CD4-positive, alpha-beta T cell treated with Interleukin-15 for 1 hour (primary cell): Measurements from ENCODE around the gene HIVEP1.
"Not testable (repeated sequence)": the region's sequence is repeated elsewhere in the genome, so short reads cannot be mapped to it uniquely, and the experiment has no call there.

ENCODE experiments used
- DNase-seq: peaks from one replicate; pipeline ENCODE4 v3.0.0-alpha.2; 2020

Gene HIVEP1

GRCh38 chr6:12163744-12164507 is 151.8 kb downstream of the HIVEP1 start:
- DNase-seq = no peak

GRCh38 chr6:12164508-12164770 is 152.3 kb downstream of the HIVEP1 start:
- DNase-seq = no peak

GRCh38 chr6:12165297-12165696 is 153.2 kb downstream of the HIVEP1 start:
- DNase-seq = no peak

- no peak for DNase-seq
These were observed 153.7 kb downstream of the HIVEP1 start for GRCh38 chr6:12165722-12166280.

- DNase-seq = no peak
These were observed 157.3 kb downstream of the HIVEP1 start for GRCh38 chr6:12169377-12169776.

- DNase-seq = no peak
These were observed 158.4 kb downstream of the HIVEP1 start for GRCh38 chr6:12170351-12171092.

- no peak for DNase-seq
These were observed 159.6 kb downstream of the HIVEP1 start for GRCh38 chr6:12171717-12172116.

- DNase-seq = no peak
These were observed 160.5 kb downstream of the HIVEP1 start for GRCh38 chr6:12172572-12172971.

GRCh38 chr6:12173181-12173580 is 161.1 kb downstream of the HIVEP1 start:
- no peak for DNase-seq

- no peak for DNase-seq
These were observed 161.5 kb downstream of the HIVEP1 start for GRCh38 chr6:12173661-12174060.

- no peak for DNase-seq
These were observed 162.8 kb downstream of the HIVEP1 start for GRCh38 chr6:12174878-12175277.

- DNase-seq = no peak
These were observed 163.5 kb downstream of the HIVEP1 start for GRCh38 chr6:12175626-12176025.

- DNase-seq = not testable (repeated sequence)
These were observed 164.7 kb downstream of the HIVEP1 start for GRCh38 chr6:12176782-12177181.

- no peak for DNase-seq
These were observed 166.4 kb downstream of the HIVEP1 start for GRCh38 chr6:12178521-12178920.

- DNase-seq = no peak
These were observed 169.4 kb downstream of the HIVEP1 start for GRCh38 chr6:12181481-12181880.

GRCh38 chr6:12182676-12183075 is 170.6 kb downstream of the HIVEP1 start:
- no peak for DNase-seq

- DNase-seq = no peak
These were observed 173.1 kb downstream of the HIVEP1 start for GRCh38 chr6:12185081-12185673.

- no peak for DNase-seq
These were observed 174.4 kb downstream of the HIVEP1 start for GRCh38 chr6:12186528-12186927.

- no peak for DNase-seq
These were observed 177.0 kb downstream of the HIVEP1 start for GRCh38 chr6:12189150-12189549.

GRCh38 chr6:12189661-12190060 is 177.5 kb downstream of the HIVEP1 start:
- no peak for DNase-seq

- no peak for DNase-seq
These were observed 178.1 kb downstream of the HIVEP1 start for GRCh38 chr6:12190252-12190651.

GRCh38 chr6:12196326-12196936 is 184.3 kb downstream of the HIVEP1 start:
- DNase-seq = no peak

GRCh38 chr6:12198851-12199250 is 186.7 kb downstream of the HIVEP1 start:
- DNase-seq = no peak
